ENCODE results near the gene PASK. TPM values are rescaled to one million over a fixed set of nuclear protein-coding genes. Genes with fewer than 3 reads are reported as not detected.

The PASK gene
- total RNA-seq, 1 experiment from 2014 or later = 9.0 TPM

DNA sequence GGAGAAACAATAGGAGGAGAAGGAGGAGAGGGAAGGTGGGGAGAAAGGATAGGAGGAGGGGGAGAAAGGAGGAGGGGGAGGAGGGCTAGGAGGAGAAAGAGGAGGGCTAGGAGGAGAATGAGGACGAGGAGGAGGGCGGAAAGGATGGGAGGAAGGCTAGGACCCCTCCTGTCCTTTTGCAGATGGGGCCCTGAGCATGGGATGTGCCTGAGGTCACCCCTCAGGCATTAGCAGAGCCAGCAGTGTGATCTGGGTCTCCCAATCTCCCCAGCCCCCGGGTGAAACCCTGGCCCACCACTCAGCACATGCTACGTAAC is 38.6 kb upstream of the PASK start:
- POLR2A ChIA-PET = no interaction called here
- no peak for DNase-seq (ENCODE audit: unreplicated experiment)
- Mint-ChIP-seq H3K36me3 (ENCODE audit: insufficient read depth, unreplicated experiment) (no peaks in the 10 kb centered on the region), H3K9me3 (ENCODE audit: unreplicated experiment) (no peaks in the 10 kb centered on the region), H3K4me3 (ENCODE audit: unreplicated experiment) (no peak overlapping the region), H3K4me1 (ENCODE audit: insufficient read depth, unreplicated experiment) (no peaks in the 10 kb centered on the region), H3K27ac (ENCODE audit: low read depth, unreplicated experiment) (no peak overlapping the region), H3K27me3 (ENCODE audit: insufficient read depth, unreplicated experiment) (no peaks in the 10 kb centered on the region)
- TF ChIP-seq CTCF (IDR thresholded peaks at IDR 0.05; ENCODE audit: unreplicated experiment) = no peak
- no TSS peak for BruUV-seq (replicated peaks)
- CTCF ChIA-PET = no interaction called here
- intact Hi-C loops (cut with micrococcal nuclease) = no loop called here

DNA sequence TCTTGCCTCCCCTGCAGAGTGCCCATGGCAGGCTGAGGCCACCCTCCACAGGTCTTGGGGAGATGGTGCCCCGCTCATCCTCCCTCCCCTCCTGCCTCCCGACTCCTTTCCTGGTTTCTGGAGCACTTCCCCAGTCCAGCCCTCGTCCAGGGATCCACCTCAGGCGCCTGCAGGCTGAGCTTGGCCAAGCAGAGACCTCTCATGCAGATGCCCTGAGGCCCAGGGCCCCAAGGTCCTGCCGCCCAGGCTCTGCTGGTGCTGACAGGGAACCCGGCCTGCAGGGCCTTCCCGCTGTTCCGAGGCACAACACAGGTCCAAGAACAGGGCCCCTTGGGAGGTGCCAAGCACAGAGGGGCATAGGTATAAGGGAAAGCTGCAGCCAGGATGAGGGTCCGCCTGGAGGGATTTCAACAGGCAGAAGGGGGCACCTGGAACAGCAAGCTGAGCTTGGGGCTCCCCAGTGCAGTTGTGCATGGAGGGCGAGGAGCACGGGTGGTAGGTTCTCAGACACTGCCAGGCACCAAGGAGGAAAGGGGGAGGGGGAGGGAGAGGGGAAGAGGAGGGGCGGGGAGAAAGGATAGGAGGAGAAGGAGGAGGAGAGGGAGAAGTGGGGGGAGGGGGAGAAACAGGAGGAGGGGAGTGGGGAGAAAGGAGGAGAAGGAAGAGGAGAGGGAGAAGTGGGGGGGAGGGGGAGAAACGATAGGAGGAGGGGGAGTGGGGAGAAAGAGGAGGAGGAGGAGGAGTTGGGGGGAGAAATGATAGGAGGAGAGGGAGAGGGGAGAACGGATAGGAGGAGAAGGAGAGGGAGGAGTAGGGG is 38.0 kb upstream of the PASK start:
- BruUV-seq (replicated peaks) = no TSS peak
- no peaks in the 10 kb centered on the region for H3K9me3 Mint-ChIP-seq (ENCODE audit: unreplicated experiment)
- H3K4me1 Mint-ChIP-seq (ENCODE audit: insufficient read depth, unreplicated experiment) = no peaks in the 10 kb centered on the region
- ChIA-PET CTCF (no interaction called here), POLR2A (no interaction called here)
- H3K27me3 Mint-ChIP-seq (ENCODE audit: insufficient read depth, unreplicated experiment) = no peaks in the 10 kb centered on the region
- no peak overlapping the region for H3K4me3 Mint-ChIP-seq (ENCODE audit: unreplicated experiment)
- no peak overlapping the region for H3K27ac Mint-ChIP-seq (ENCODE audit: low read depth, unreplicated experiment)
- DNase-seq (ENCODE audit: unreplicated experiment) = no peak
- H3K36me3 Mint-ChIP-seq (ENCODE audit: insufficient read depth, unreplicated experiment) = no peaks in the 10 kb centered on the region
- intact Hi-C loops (cut with micrococcal nuclease) = no loop called here
- TF ChIP-seq CTCF (IDR thresholded peaks at IDR 0.05; ENCODE audit: unreplicated experiment) = no peak

DNA sequence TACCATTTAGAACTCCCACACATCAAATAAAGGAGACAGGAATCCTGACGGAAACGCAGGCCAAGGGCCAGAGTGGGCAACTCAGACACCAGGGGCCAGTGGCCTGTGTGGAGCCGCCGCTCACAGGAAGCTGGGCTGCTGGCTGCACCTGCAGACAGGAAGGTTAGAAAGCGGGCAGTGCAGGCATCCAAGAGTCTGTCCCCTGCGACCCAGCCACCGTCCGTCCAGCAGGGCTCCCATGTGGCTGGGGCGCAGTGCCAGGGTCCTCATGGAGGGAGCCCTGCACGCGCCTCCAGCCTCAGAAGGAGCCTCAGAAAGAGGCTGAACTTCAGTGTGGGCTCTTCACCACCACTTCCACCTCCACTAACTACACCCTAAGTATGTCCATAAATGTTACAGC is 36.7 kb upstream of the PASK start:
- ChIA-PET CTCF (no interaction called here), POLR2A (no interaction called here)
- peaks cover 5% of the 10 kb centered on the region for H3K36me3 Mint-ChIP-seq (ENCODE audit: insufficient read depth, unreplicated experiment)
- intact Hi-C loops (cut with micrococcal nuclease) = no loop called here
- H3K27ac Mint-ChIP-seq (ENCODE audit: low read depth, unreplicated experiment) = no peak overlapping the region
- H3K4me3 Mint-ChIP-seq (ENCODE audit: unreplicated experiment) = no peak overlapping the region
- H3K4me1 Mint-ChIP-seq (ENCODE audit: insufficient read depth, unreplicated experiment) = no peaks in the 10 kb centered on the region
- DNase-seq (ENCODE audit: unreplicated experiment) = no peak
- no peaks in the 10 kb centered on the region for H3K9me3 Mint-ChIP-seq (ENCODE audit: unreplicated experiment)
- no peak for TF ChIP-seq CTCF (IDR thresholded peaks at IDR 0.05; ENCODE audit: unreplicated experiment)
- BruUV-seq (replicated peaks) = no TSS peak
- H3K27me3 Mint-ChIP-seq (ENCODE audit: insufficient read depth, unreplicated experiment) = no peaks in the 10 kb centered on the region

GRCh38 chr2:241184901-241185300 is 35.6 kb upstream of the PASK start:
- POLR2A ChIA-PET = no interaction called here
- H3K36me3 Mint-ChIP-seq (ENCODE audit: insufficient read depth, unreplicated experiment) = peaks cover 8% of the 10 kb centered on the region

More at GRCh38 chr2:241184901-241185300, 35.6 kb upstream of the PASK start:
- Mint-ChIP-seq H3K27ac (ENCODE audit: low read depth, unreplicated experiment) (no peak overlapping the region), H3K9me3 (ENCODE audit: unreplicated experiment) (no peaks in the 10 kb centered on the region), H3K4me3 (ENCODE audit: unreplicated experiment) (no peak overlapping the region), H3K4me1 (ENCODE audit: insufficient read depth, unreplicated experiment) (no peaks in the 10 kb centered on the region), H3K27me3 (ENCODE audit: insufficient read depth, unreplicated experiment) (no peaks in the 10 kb centered on the region)
- intact Hi-C loops (cut with micrococcal nuclease) = no loop called here
- CTCF ChIA-PET = no interaction called here
- no TSS peak for BruUV-seq (replicated peaks)
- DNase-seq (ENCODE audit: unreplicated experiment) = peak; percentile 19
- no peak for TF ChIP-seq CTCF (IDR thresholded peaks at IDR 0.05; ENCODE audit: unreplicated experiment)
